Astrocyte (in vitro differentiated cells and primary cell): ENCODE measurements around the gene TMEM63C.

ENCODE experiments used
- EZH2 ChIP-seq: IDR thresholded peaks from 2 replicates; pipeline ENCODE4 v1.6.1; 2012; ENCODE audit warnings: mild to moderate bottlenecking, low read length, inconsistent platforms; ENCODE audit not compliant: insufficient read depth
- TF ChIP-seq, protein P1 (sequence below): IDR thresholded peaks from 2 replicates; pipeline ENCODE4 v1.5.1; 2011; ENCODE audit warnings: low read depth, mild to moderate bottlenecking, inconsistent platforms, low read length, moderate library complexity; ENCODE audit not compliant: insufficient read depth

DNA sequence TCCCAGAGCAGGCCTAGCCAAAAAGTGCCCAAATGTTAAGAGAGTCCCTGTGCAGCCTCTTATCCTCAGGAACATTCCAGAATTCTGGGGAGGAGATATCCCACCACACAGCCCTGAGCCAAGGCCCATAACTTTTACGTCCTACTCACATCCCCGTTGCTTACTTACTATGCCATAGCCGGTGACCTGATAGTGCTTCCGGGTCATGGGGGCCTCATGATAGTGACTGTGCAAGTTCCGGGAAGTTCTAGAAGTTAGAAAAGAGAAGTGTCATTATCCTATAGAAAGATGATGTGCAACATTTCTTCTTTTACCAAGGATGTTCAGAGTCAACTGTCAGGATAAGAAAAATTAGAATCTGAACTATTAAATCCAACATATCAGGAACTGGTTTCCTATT, 105.0 kb downstream of the TMEM63C start:
- TF ChIP-seq, protein P1, sequence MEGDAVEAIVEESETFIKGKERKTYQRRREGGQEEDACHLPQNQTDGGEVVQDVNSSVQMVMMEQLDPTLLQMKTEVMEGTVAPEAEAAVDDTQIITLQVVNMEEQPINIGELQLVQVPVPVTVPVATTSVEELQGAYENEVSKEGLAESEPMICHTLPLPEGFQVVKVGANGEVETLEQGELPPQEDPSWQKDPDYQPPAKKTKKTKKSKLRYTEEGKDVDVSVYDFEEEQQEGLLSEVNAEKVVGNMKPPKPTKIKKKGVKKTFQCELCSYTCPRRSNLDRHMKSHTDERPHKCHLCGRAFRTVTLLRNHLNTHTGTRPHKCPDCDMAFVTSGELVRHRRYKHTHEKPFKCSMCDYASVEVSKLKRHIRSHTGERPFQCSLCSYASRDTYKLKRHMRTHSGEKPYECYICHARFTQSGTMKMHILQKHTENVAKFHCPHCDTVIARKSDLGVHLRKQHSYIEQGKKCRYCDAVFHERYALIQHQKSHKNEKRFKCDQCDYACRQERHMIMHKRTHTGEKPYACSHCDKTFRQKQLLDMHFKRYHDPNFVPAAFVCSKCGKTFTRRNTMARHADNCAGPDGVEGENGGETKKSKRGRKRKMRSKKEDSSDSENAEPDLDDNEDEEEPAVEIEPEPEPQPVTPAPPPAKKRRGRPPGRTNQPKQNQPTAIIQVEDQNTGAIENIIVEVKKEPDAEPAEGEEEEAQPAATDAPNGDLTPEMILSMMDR, result no peak
- TF ChIP-seq EZH2, result no peak
